GM23338 (cell line): ENCODE results near the gene KLHL9. TPM values are rescaled to one million over a fixed set of nuclear protein-coding genes. Genes with fewer than 3 reads are reported as not detected.

Experiments used
- ATAC-seq: fragments of 200-7000 bp; cut with Tn5 transposase; 3 replicates; pipeline ENCODE4 v1.9.1; 2020
- DNase-seq: peaks from one replicate; pipeline ENCODE4 v3.0.0-alpha.2; 2015; ENCODE audit warnings: low spot score
- H2AFZ ChIP-seq: fragments of 200-600 bp; sonication (generic); 2 replicates; pipeline ENCODE4 v1.8.0; 2016; ENCODE audit warnings: antibody characterized with exemption, mild to moderate bottlenecking, moderate library complexity
- H3F3A ChIP-seq: fragments of 200-600 bp; sonication (generic); replicated peaks from 2 replicates; pipeline ENCODE4 v1.8.0; 2017; ENCODE audit warnings: antibody characterized with exemption, mixed run types, low read depth
- H3K27ac ChIP-seq: fragments of 200-600 bp; sonication (generic); 2 replicates; pipeline ENCODE4 v1.6.1; 2016; ENCODE audit warnings: low read depth
- H3K27me3 ChIP-seq: fragments of 200-600 bp; sonication (generic); 2 replicates; pipeline ENCODE4 v1.8.0; 2016; ENCODE audit warnings: mild to moderate bottlenecking, mixed run types, moderate library complexity; ENCODE audit not compliant: insufficient read depth
- H3K36me3 ChIP-seq: fragments of 200-600 bp; sonication (generic); 2 replicates; pipeline ENCODE4 v1.8.0; 2016; ENCODE audit warnings: mild to moderate bottlenecking; ENCODE audit not compliant: insufficient read depth
- H3K4me1 ChIP-seq: fragments of 200-600 bp; sonication (generic); 2 replicates; pipeline ENCODE4 v1.8.0; 2016; ENCODE audit warnings: mild to moderate bottlenecking, moderate library complexity; ENCODE audit not compliant: insufficient read depth
- H3K4me2 ChIP-seq: fragments of 200-600 bp; sonication (generic); 2 replicates; pipeline ENCODE4 v1.7.1; 2017; ENCODE audit warnings: mixed run types
- H3K4me3 ChIP-seq: fragments of 200-600 bp; sonication (generic); 2 replicates; pipeline ENCODE4 v1.6.1; 2016; ENCODE audit warnings: mixed run types
- H3K79me2 ChIP-seq: fragments of 200-600 bp; sonication (generic); replicated peaks from 2 replicates; pipeline ENCODE4 v1.8.0; 2017; ENCODE audit warnings: mild to moderate bottlenecking; ENCODE audit not compliant: insufficient read depth
- H3K9me2 ChIP-seq: fragments of 200-600 bp; sonication (generic); 2 replicates; pipeline ENCODE4 v1.8.0; 2017; ENCODE audit not compliant: insufficient read depth
- H4K20me1 ChIP-seq: fragments of 200-600 bp; sonication (generic); replicated peaks from 2 replicates; pipeline ENCODE4 v1.8.0; 2017; ENCODE audit warnings: mild to moderate bottlenecking; ENCODE audit not compliant: insufficient read depth
- H3K27ac Mint-ChIP-seq: 2 replicates; pipeline ENCODE4 v1.8.0; 2020; ENCODE audit warnings: inconsistent platforms, mild to moderate bottlenecking, moderate library complexity, mixed read lengths
- H3K27me3 Mint-ChIP-seq: 3 replicates; pipeline ENCODE4 v1.8.0; 2022; ENCODE audit warnings: low read depth, mild to moderate bottlenecking, moderate library complexity, mixed read lengths, inconsistent platforms; ENCODE audit not compliant: insufficient read depth, poor library complexity
- H3K36me3 Mint-ChIP-seq: 3 replicates; pipeline ENCODE4 v1.8.0; 2021; ENCODE audit warnings: low read depth, mild to moderate bottlenecking, inconsistent platforms, moderate library complexity, mixed read lengths
- H3K4me1 Mint-ChIP-seq: 3 replicates; pipeline ENCODE4 v1.8.0; 2020; ENCODE audit warnings: mild to moderate bottlenecking, inconsistent platforms, mixed read lengths
- H3K4me3 Mint-ChIP-seq: 3 replicates; pipeline ENCODE4 v1.8.0; 2021; ENCODE audit warnings: moderate library complexity, mild to moderate bottlenecking, inconsistent platforms, mixed read lengths
- H3K9me3 Mint-ChIP-seq: 3 replicates; pipeline ENCODE4 v1.8.0; 2020; ENCODE audit warnings: moderate library complexity, mild to moderate bottlenecking, inconsistent platforms, mixed read lengths
- EZH2 ChIP-seq: fragments of 200-600 bp; sonication (generic); IDR thresholded peaks from one replicate; pipeline ENCODE4 v1.8.0; 2017; ENCODE audit warnings: antibody characterized with exemption, mild to moderate bottlenecking, low read depth; ENCODE audit not compliant: unreplicated experiment
- EZH2phosphoT487 ChIP-seq: fragments of 200-600 bp; sonication (generic); IDR thresholded peaks from one replicate; pipeline ENCODE4 v1.8.1; 2018; ENCODE audit warnings: antibody characterized with exemption; ENCODE audit not compliant: unreplicated experiment
- JUNB ChIP-seq: IDR thresholded peaks from one replicate; pipeline ENCODE4 v1.6.1; 2016; ENCODE audit warnings: antibody characterized with exemption; ENCODE audit not compliant: unreplicated experiment
- NANOG ChIP-seq: IDR thresholded peaks from 2 replicates; pipeline ENCODE4 v1.6.1; 2016; ENCODE audit warnings: antibody characterized with exemption, borderline replicate concordance
- POLR2AphosphoS5 ChIP-seq: IDR thresholded peaks from 2 replicates; pipeline ENCODE4 v1.6.1; 2016; ENCODE audit warnings: antibody characterized with exemption, low read depth
- STAT1 ChIP-seq: IDR thresholded peaks from one replicate; pipeline ENCODE4 v1.6.1; 2016; ENCODE audit warnings: antibody characterized with exemption; ENCODE audit not compliant: unreplicated experiment
- ZNF114 ChIP-seq: fragments of 250-450 bp; sonication (Bioruptor Pico); IDR thresholded peaks from 2 replicates; pipeline ENCODE4 v1.5.0; 2020; ENCODE audit warnings: mild to moderate bottlenecking, moderate library complexity
- ZNF331 ChIP-seq: fragments of 250-450 bp; sonication (Bioruptor Pico); IDR thresholded peaks from 2 replicates; pipeline ENCODE4 v1.5.0; 2020; ENCODE audit warnings: low read depth, mild to moderate bottlenecking, moderate library complexity
- polyA plus RNA-seq: library from polyadenylated mRNA; unstranded; fragments of >200 nt; fragmentation: Nextera tagmentation; extraction: Ambion mirVana; gene quantifications from 2 replicates; pipeline ENCODE4 v1.2.1, GENCODE V29; 2016
- total RNA-seq: library from RNA; depleted of rRNA; stranded (reverse); fragments of >200 nt; shearing (Covaris generic); gene quantifications from 2 replicates; pipeline ENCODE4 v1.2.3, GENCODE V29; 2014
- TF ChIP-seq, protein P1 (sequence below): IDR thresholded peaks from one replicate; pipeline ENCODE4 v1.6.1; 2018; ENCODE audit warnings: antibody characterized with exemption; ENCODE audit not compliant: unreplicated experiment
- TF ChIP-seq, protein P2 (sequence below): IDR thresholded peaks from 2 replicates; pipeline ENCODE4 v1.6.1; 2016; ENCODE audit warnings: antibody characterized with exemption

The KLHL9 gene
- total and polyA plus RNA-seq, 2 experiments from 2014 or later, result 9.1 to 24.0 TPM

DNA sequence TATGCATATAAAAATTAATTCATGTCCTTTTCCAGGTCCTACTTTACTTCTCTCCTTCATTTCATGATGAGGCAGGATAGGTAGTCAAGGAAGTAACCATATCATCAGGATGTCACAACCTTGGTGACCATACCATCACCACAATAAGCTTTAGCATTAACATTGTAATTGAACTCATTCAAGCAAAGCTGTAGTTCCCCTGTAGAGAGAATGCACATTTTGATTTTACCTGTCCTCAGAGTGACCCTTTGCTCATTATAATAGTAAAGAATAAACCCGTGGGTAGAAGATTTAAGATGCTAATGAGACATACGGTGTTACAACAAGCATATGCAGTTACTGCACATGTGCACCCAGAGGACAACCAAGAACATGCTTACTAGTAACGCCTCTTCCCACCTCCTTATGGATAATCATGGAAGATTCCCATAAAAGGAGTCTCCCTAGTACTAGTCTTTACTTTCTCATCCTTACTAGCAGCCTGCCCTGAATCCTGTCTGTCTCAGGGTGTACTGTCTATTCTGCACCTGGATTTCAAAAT lies 13.3 kb upstream of the KLHL9 start:
- Mint-ChIP-seq H3K9me3 (no peaks in the 10 kb centered on the region), H3K27me3 (no peaks in the 10 kb centered on the region), H3K4me1 (peaks cover 2% of the 10 kb centered on the region; the same call in 1 of the 3 replicates), H3K36me3 (no peaks in the 10 kb centered on the region), H3K4me3 (no peak overlapping the region), H3K27ac (no peak overlapping the region)
- Histone ChIP-seq H3K4me3 (no peak overlapping the region), H3K27me3 (no peaks in the 10 kb centered on the region), H3F3A (no peaks in the 10 kb centered on the region), H2AFZ (no peak overlapping the region), H3K27ac (no peak overlapping the region), H4K20me1 (no peaks in the 10 kb centered on the region), H3K4me2 (no peak overlapping the region), H3K36me3 (no peaks in the 10 kb centered on the region), H3K9me2 (0 out of 2 replicates have a peak, but pooled peaks cover 3% of the 10 kb centered on the region), H3K4me1 (no peaks in the 10 kb centered on the region), H3K79me2 (no peaks in the 10 kb centered on the region)
- ATAC-seq, result no peak
- DNase-seq, result no peak
- TF ChIP-seq POLR2AphosphoS5 (no peak), ZNF114 (CRISPR knock-in tag) (no peak), JUNB (no peak)
- TF ChIP-seq, protein P1, sequence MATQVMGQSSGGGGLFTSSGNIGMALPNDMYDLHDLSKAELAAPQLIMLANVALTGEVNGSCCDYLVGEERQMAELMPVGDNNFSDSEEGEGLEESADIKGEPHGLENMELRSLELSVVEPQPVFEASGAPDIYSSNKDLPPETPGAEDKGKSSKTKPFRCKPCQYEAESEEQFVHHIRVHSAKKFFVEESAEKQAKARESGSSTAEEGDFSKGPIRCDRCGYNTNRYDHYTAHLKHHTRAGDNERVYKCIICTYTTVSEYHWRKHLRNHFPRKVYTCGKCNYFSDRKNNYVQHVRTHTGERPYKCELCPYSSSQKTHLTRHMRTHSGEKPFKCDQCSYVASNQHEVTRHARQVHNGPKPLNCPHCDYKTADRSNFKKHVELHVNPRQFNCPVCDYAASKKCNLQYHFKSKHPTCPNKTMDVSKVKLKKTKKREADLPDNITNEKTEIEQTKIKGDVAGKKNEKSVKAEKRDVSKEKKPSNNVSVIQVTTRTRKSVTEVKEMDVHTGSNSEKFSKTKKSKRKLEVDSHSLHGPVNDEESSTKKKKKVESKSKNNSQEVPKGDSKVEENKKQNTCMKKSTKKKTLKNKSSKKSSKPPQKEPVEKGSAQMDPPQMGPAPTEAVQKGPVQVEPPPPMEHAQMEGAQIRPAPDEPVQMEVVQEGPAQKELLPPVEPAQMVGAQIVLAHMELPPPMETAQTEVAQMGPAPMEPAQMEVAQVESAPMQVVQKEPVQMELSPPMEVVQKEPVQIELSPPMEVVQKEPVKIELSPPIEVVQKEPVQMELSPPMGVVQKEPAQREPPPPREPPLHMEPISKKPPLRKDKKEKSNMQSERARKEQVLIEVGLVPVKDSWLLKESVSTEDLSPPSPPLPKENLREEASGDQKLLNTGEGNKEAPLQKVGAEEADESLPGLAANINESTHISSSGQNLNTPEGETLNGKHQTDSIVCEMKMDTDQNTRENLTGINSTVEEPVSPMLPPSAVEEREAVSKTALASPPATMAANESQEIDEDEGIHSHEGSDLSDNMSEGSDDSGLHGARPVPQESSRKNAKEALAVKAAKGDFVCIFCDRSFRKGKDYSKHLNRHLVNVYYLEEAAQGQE, result no peak

DNA sequence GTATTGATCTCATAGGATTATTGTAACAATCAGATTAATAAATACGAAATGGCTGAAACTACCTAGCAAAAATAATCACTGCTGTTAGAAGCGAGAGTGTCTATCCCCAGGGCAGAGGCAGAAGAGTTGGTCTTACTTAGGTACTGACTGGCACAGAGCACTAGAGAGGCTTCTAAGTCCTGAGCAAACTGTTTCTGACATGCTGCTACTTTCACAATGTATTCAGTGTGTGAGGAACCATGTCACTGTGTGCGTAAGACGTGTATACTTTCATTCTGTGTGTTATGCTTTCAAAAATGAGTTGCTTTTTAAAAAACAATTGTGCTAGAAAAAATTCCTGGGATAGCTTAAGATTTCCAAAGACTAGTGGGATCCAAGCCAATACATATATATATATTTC lies 5.5 kb upstream of the KLHL9 start:
- Histone ChIP-seq H3F3A (no peaks in the 10 kb centered on the region), H3K36me3 (no peaks in the 10 kb centered on the region), H3K4me1 (no peaks in the 10 kb centered on the region), H3K4me3 (no peak overlapping the region), H2AFZ (no peak overlapping the region), H3K4me2 (no peak overlapping the region), H3K27ac (no peak overlapping the region), H3K27me3 (no peaks in the 10 kb centered on the region), H3K79me2 (no peaks in the 10 kb centered on the region), H4K20me1 (no peaks in the 10 kb centered on the region), H3K9me2 (no peaks in the 10 kb centered on the region)
- ATAC-seq, result no peak
- no peaks in the 10 kb centered on the region for H3K9me3 Mint-ChIP-seq
- H3K4me3 Mint-ChIP-seq, result no peak overlapping the region
- peaks cover 9% of the 10 kb centered on the region for H3K4me1 Mint-ChIP-seq
- H3K36me3 Mint-ChIP-seq, result no peaks in the 10 kb centered on the region
- DNase-seq, result no peak
- H3K27me3 Mint-ChIP-seq, result peaks cover 4% of the 10 kb centered on the region
- no peak overlapping the region for H3K27ac Mint-ChIP-seq
- TF ChIP-seq, protein P2, sequence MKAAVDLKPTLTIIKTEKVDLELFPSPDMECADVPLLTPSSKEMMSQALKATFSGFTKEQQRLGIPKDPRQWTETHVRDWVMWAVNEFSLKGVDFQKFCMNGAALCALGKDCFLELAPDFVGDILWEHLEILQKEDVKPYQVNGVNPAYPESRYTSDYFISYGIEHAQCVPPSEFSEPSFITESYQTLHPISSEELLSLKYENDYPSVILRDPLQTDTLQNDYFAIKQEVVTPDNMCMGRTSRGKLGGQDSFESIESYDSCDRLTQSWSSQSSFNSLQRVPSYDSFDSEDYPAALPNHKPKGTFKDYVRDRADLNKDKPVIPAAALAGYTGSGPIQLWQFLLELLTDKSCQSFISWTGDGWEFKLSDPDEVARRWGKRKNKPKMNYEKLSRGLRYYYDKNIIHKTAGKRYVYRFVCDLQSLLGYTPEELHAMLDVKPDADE, result no peak
- TF ChIP-seq, protein P1, result no peak
- TF ChIP-seq ZNF331 (CRISPR knock-in tag), result no peak
- TF ChIP-seq NANOG, result no peak
- TF ChIP-seq EZH2phosphoT487, result no peak
- no peak for TF ChIP-seq EZH2
- no peak for TF ChIP-seq ZNF114 (CRISPR knock-in tag)
- TF ChIP-seq STAT1, result no peak
- no peak for TF ChIP-seq JUNB
- no peak for TF ChIP-seq POLR2AphosphoS5
